SU-DHL-6 (cell line): ENCODE results near the gene PAIP2.

Experiments
- CTCF ChIP-seq: fragments of 200-600 bp; sonication (generic); IDR thresholded peaks from one replicate; pipeline ENCODE4 v1.5.1; 2017; ENCODE audit warnings: antibody characterized with exemption, mild to moderate bottlenecking, low read length, moderate library complexity; ENCODE audit not compliant: insufficient read depth, poor library complexity, severe bottlenecking
- EZH2phosphoT487 ChIP-seq: fragments of 200-600 bp; sonication (generic), shearing (Covaris generic); conservative IDR thresholded peaks from 2 replicates; pipeline ENCODE4 v1.6.1; 2018; ENCODE audit warnings: mild to moderate bottlenecking, antibody characterized with exemption, low read length, moderate library complexity, mixed read lengths

GRCh38 chr5:139388198-139388821, 46.7 kb downstream of the PAIP2 start:
- TF ChIP-seq CTCF (no peak), EZH2phosphoT487 (no peak)
